Activated naive CD4-positive, alpha-beta T cell (primary cell): Measurements from ENCODE around the gene SERINC3.
"Not testable (repeated sequence)": the region's sequence is repeated elsewhere in the genome, so short reads cannot be mapped to it uniquely, and the experiment has no call there.

ENCODE experiments used
- DNase-seq, 4 experiments: peaks; one replicate each; lab custom pipeline; 2025; lab: John Stamatoyannopoulos, UW

The SERINC3 gene

GRCh38 chr20:44521484-44522481 is at the start of gene SERINC3:
TSS of gene SERINC3 (minus strand) at chr20:44522070. CDS start at chr20:44521951, 119 bp downstream.
- peak; percentile 87 to 97 (median 92) for DNase-seq

DNA sequence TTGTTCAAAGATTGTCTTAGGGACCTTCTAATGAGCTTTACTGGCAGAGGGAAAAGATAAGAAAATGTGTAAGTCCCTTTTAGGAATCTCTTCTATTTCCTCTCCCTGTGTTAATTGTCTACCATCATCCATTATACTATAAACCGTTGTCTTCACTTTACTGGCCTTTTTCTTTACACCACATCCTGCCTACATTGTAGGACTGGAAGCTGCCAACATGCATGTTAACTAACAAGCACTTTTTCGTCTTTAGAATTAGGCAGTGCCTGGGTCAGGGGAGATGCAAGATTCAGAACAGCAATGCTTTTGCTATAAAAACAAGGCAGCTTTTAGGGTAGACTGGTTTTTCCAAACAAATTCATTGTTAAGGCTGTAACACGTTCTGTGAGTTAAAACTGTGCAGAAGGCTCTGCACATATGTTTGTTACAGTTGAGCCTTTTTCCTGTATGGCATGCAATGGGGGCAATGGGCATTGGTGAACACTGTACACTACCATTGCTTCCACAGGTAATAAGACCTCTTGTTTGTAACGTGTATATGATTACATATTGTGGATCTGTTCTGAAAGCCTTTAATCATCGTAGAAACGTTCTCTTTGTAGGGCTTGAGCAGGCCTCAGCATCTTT is 49.6 kb upstream of the SERINC3 start:
- no peak for DNase-seq

DNA sequence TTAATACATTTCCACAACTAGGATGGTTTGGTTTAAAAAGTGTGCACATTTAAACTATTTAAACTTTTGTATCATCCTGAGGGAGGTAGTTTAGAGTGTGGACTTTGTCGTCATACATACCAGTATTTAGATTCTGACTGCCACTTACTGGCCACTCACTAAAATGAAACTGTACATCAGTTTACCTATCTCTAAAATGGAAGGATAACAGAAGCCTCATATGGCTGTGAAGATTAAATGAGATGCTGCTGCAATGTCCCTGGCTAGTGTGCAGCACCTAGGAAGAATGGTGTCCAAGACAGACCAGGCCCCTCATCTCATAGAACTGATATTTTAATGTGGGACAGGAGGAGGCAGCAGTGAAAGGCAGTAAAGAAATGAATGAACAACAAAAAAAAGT is 48.5 kb upstream of the SERINC3 start:
- no peak for DNase-seq

GRCh38 chr20:44566811-44567210 is 44.9 kb upstream of the SERINC3 start:
- DNase-seq, result no peak

- DNase-seq, result no peak
Observed at GRCh38 chr20:44566018-44566417, 44.1 kb upstream of the SERINC3 start.

DNA sequence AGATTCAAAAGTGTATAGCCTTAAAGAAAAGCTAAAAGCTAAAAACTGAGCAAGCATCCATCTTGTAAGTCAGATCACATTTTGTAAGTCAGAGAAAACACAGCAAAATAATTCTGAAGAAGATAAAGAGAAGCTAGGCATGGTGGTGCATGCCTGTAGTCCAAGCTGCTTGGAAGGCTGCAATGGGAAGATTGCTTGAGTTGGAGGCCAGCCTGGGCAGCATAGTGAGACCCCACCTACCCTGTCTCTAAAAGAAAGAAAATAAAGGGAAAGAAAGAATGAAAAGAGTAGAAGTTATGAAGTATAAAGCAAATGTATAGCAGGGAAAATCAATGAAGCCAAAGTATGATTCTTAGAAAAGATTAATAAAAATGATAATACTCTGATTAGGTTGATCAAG is 40.0 kb upstream of the SERINC3 start:
- DNase-seq, result no peak

- not testable (repeated sequence) for DNase-seq
Observed at GRCh38 chr20:44560818-44561217, 38.9 kb upstream of the SERINC3 start.

DNA sequence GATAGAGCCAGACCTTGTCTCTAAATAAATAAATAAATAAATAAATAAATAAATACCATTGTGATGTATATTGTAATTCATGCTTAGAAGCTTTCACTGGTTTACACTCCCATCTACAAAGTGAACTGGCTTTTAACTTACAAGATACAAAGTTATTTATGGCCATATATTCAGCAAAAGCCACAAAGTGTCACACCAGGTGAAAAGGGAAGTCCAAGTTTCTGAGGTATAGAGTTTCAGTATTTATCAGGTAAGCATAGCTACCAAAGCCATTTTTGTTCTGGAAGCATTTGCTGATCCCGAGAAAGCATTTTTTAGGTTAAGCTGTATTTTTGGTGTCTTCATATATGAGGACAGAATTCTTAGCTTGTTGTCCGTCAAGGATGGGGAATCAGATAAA is 38.4 kb upstream of the SERINC3 start:
- no peak for DNase-seq

GRCh38 chr20:44559302-44559701 is 37.4 kb upstream of the SERINC3 start:
- no peak for DNase-seq

- no peak for DNase-seq
Observed at GRCh38 chr20:44552950-44553908, 31.4 kb upstream of the SERINC3 start.

GRCh38 chr20:44552568-44552949 is 30.7 kb upstream of the SERINC3 start:
- no peak for DNase-seq

GRCh38 chr20:44552050-44552449 is 30.2 kb upstream of the SERINC3 start:
- DNase-seq, result no peak

GRCh38 chr20:44549123-44549522 is 27.3 kb upstream of the SERINC3 start:
- no peak for DNase-seq

DNA sequence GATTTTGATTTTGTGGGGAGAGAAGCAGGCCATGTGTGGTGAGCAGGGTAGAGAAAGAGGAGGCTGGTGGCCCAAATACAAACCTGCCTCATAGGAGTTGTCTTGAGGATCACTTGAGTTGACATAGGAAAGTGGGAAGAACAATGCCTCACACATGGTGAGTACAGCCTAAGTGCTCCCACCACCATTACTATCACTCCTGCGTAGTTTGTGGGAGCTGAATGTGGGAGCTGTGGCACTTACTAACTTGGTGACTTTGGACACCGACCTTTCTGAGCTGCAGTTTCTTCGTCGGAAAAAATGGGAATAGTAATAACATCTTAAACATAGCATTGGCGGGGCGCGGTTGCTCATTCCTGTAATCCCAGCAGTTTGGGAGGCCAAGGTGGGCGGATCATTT is 25.5 kb upstream of the SERINC3 start:
- no peak for DNase-seq

DNA sequence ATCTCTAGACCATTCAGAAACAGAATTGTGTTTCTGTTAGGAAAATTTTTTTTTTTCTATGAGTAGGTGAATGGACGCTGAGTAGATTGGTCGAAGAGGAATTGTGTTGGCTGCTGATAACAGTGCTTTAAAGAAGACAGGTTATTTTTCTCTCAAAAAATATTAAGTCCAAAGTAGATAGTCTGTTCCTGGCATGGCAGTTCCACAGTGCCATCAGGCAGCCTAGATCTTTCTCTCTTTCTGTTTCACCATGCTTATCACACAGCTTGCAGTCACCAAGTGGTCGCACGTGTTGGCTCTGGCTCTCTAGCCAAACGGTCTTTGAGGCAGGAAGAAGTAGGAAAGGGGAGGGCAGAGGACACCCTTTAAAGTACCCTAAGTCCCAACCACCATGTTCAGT is 22.4 kb upstream of the SERINC3 start:
- no peak for DNase-seq

- DNase-seq, result no peak
Observed at GRCh38 chr20:44543358-44543757, 21.5 kb upstream of the SERINC3 start.

DNA sequence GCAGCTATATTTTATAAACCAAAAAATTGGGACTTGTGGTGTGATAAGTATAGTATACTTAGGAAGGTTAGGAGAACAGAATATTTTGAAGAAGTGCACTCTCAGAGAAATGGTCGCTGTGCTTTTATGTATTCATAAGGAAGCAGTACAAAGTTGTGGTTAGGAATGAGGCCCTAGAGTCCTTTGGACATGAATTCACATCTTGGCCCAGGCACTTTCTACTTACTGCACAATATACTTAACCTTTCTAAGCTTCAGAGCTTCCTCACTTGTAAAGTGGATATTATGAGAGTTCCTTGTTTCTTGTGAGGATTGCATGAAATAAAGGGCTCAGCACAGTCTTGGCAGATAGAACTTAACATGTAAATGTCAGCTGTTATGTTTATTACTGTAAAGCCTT is 21.0 kb upstream of the SERINC3 start:
- no peak for DNase-seq

DNA sequence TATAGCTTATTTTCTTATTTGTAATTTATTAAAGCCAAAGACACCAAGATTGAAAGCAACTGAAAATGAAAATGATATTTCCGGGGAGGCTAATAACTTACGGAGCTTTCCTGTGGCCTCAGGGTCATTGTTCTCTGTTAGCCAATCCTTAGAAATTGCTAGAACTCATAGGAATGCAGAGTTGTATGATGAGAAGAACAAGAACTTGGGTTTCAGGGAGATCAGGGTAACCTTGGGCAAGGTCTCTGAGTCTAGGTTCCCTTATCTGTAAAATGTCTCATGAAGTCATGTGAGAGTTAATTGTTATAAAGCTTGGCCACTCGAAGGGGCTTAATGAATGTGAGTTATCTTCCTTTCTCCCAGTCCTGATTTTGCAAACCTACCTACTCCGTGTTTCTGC is 20.1 kb upstream of the SERINC3 start:
- no peak for DNase-seq

GRCh38 chr20:44540834-44541233 is 19.0 kb upstream of the SERINC3 start:
- no peak for DNase-seq

- DNase-seq, result no peak
Observed at GRCh38 chr20:44537993-44538392, 16.1 kb upstream of the SERINC3 start.

GRCh38 chr20:44536175-44536574 is 14.3 kb upstream of the SERINC3 start:
- DNase-seq, result no peak

DNA sequence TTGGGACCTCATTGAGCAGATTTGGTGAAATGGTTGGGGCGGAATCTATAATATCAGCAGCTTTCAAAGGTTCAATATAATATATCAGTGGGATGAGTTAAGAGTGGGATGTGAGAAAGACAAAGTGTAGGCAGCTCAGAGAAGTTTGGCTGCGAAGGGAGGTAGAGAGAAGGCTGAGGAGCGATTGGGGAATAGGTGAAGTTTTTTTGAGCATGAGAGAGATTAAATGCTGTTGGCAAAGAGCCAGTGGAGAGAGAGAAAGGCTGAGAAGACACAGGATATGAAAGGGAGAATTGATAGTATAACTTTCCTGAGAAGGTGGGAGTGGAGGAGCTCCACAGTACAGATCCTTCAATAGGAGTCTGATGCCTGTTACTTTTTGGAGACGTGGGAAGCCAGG is 12.1 kb upstream of the SERINC3 start:
- DNase-seq, result no peak
